ENCODE data around the gene ANO1. TPM values are rescaled to one million over a fixed set of nuclear protein-coding genes. Genes with fewer than 3 reads are reported as not detected.

Gene ANO1
- polyA plus RNA-seq, 2 of the 4 experiments (the other 2 are of a cell fraction) = 0.27 to 0.44 TPM

DNA sequence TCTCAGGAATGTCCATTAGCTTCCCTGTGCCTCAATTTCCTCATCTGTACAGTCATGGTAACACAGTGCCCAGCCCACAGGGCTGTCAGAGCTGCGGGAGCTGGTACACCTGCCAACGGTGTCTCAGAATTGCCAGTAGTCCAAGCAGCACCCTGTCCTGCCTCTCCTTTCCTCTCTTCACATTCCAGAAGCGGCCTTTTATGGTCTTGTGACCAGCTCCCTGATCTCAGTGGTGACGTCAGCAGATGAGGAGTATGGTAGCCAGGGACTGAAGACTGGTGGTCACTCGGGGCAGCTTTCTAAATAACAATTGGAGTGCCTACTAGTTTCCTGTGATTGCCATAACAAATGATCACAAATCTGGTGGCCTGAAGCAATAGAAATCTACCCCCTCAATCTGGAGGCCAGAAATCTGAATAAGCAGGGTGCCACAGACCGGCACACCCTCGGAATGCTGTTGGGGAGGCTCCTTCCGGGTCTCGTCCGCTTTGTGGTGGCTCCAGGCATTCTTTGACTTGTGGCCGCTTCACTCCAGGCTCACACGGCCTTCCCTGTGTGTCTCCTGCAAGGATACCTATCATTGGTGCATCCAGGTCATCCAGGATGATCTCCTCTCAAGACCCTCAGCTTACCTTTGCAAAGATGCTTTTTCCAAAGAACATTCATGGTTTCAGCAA is 127.1 kb downstream of the ANO1 start:
- DNase-seq (ENCODE audit: low read depth in 1 of 2, low spot score in 1 of 2) = no peak
- ATAC-seq = no peak
- 89% methylated on average over 12 of the region's 12 CpGs for WGBS (ENCODE audit: missing lambda C conversion rate)
- peaks cover 30% of the 10 kb centered on the region for H3K4me1 ChIP-seq
- H3K27ac ChIP-seq = peak overlapping the region in 1 of 2 experiments; percentile 97; a peak in 2 of 6 replicates
- H3K4me2 ChIP-seq = peak overlapping the region; percentile 92
- H3K4me3 ChIP-seq = peak overlapping the region; percentile 96; the same call in 1 of the 3 replicates
- H3K9me3 ChIP-seq = no peaks in the 10 kb centered on the region
- FAIRE-seq = no peak
- POLR2A ChIA-PET = interaction anchor here (1.1 to 1.4 kb wide), 2 partner anchors 23 to 66 kb away, joined by 3 to 7 read pairs; partner anchors contain the start of gene PPFIA1
- CTCF ChIA-PET = interaction anchor here (1.0 to 16.0 kb wide), 8 partner anchors 9 to 293 kb away, joined by 3 to 233 read pairs (median 6); no protein-coding TSS in a partner anchor
- TF ChIP-seq CEBPB (IDR thresholded peaks at IDR 0.05) (no peak), JUN (IDR thresholded peaks at IDR 0.05) (0 out of 5 replicates have a peak, but pooled peaks of 1 of the 2 experiments have one; percentile 26)

DNA sequence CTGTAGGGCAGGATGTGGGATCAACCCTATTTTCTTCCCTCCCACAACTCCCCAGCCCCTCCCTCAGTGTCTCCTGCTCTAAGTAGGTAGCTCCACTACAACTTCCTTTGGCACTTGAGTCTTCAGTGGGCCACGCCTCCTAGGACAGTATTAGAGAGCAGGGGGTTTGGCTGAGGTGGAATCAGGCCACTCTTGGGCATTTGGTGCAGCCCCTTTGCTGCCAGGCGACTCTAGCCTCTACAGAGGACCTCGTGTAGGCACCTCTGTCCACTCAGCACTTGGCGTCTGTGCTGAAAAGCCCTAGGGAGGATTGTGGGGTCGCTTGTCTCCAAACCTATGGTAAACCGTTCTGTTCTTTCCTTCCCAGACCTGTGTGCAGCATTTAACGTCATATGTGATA is 127.6 kb downstream of the ANO1 start:
- Histone ChIP-seq H3K4me3 (no peak overlapping the region), H3K4me1 (peaks cover 32% of the 10 kb centered on the region), H3K4me2 (no peak overlapping the region), H3K9me3 (no peaks in the 10 kb centered on the region), H3K27ac (no peak overlapping the region)
- no peak for ATAC-seq
- TF ChIP-seq FOSB (CRISPR knock-in tag; IDR thresholded peaks at IDR 0.05) (no peak), SMC3 (IDR thresholded peaks at IDR 0.05) (no peak), HDAC2 (IDR thresholded peaks at IDR 0.05) (no peak), PBX3 (IDR thresholded peaks at IDR 0.05) (no peak), SREBF2 (IDR thresholded peaks at IDR 0.05) (no peak), CEBPB (IDR thresholded peaks at IDR 0.05) (no peak), ELK1 (IDR thresholded peaks at IDR 0.05; ENCODE audit: low read depth, low read length) (no peak), BHLHE40 (IDR thresholded peaks at IDR 0.05; ENCODE audit: low read depth, low read length) (no peak), ZC3H11A (IDR thresholded peaks at IDR 0.05) (no peak), ZSCAN20 (CRISPR knock-in tag; IDR thresholded peaks at IDR 0.05) (no peak), PHF8 (IDR thresholded peaks at IDR 0.05; ENCODE audit: borderline replicate concordance, low read depth) (no peak), CHD2 (IDR thresholded peaks at IDR 0.05; ENCODE audit: low read length, partially characterized antibody) (no peak), JUNB (IDR thresholded peaks at IDR 0.05) (no peak), EHF (CRISPR knock-in tag; IDR thresholded peaks at IDR 0.05) (no peak), KDM1A (IDR thresholded peaks at IDR 0.05; ENCODE audit: low read depth) (no peak)
- TF ChIP-seq, protein P1, sequence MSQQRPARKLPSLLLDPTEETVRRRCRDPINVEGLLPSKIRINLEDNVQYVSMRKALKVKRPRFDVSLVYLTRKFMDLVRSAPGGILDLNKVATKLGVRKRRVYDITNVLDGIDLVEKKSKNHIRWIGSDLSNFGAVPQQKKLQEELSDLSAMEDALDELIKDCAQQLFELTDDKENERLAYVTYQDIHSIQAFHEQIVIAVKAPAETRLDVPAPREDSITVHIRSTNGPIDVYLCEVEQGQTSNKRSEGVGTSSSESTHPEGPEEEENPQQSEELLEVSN (IDR thresholded peaks at IDR 0.05; ENCODE audit: borderline replicate concordance, low read depth) = no peak
- DNase-seq (ENCODE audit: low read depth in 1 of 2, low spot score in 1 of 2) = no peak
- CTCF ChIA-PET = interaction anchor here (1.1 to 16.0 kb wide), 7 partner anchors 10 to 294 kb away, joined by 3 to 233 read pairs (median 6); no protein-coding TSS in a partner anchor
- FAIRE-seq = no peak
- POLR2A ChIA-PET = interaction anchor here (1.4 kb wide), 1 partner anchor 22 kb away, joined by 3 read pairs; no protein-coding TSS in a partner anchor
- 90% methylated on average over 7 of the region's 7 CpGs for WGBS (ENCODE audit: missing lambda C conversion rate)

DNA sequence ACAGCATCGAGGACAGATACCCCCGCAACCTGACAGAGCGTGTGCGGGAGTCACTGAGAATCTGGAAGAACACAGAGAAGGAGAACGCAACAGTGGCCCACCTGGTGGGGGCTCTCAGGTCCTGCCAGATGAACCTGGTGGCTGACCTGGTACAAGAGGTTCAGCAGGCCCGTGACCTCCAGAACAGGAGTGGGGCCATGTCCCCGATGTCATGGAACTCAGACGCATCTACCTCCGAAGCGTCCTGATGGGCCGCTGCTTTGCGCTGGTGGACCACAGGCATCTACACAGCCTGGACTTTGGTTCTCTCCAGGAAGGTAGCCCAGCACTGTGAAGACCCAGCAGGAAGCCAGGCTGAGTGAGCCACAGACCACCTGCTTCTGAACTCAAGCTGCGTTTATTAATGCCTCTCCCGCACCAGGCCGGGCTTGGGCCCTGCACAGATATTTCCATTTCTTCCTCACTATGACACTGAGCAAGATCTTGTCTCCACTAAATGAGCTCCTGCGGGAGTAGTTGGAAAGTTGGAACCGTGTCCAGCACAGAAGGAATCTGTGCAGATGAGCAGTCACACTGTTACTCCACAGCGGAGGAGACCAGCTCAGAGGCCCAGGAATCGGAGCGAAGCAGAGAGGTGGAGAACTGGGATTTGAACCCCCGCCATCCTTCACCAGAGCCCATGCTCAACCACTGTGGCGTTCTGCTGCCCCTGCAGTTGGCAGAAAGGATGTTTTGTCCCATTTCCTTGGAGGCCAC is 128.3 kb downstream of the ANO1 start:
- no peak overlapping the region for H3K4me2 ChIP-seq
- no peak for ATAC-seq
- no peak overlapping the region for H3K4me3 ChIP-seq
- CTCF ChIA-PET = interaction anchor here (0.7 to 16.0 kb wide), 7 partner anchors 10 to 294 kb away, joined by 3 to 233 read pairs (median 8); no protein-coding TSS in a partner anchor
- no peak overlapping the region for H3K27ac ChIP-seq
- FAIRE-seq = no peak
- POLR2A ChIA-PET = no interaction called here
- DNase-seq (ENCODE audit: low read depth in 1 of 2, low spot score in 1 of 2) = no peak
- peaks cover 32% of the 10 kb centered on the region for H3K4me1 ChIP-seq
- H3K9me3 ChIP-seq = no peaks in the 10 kb centered on the region
- WGBS (ENCODE audit: missing lambda C conversion rate) = 95% methylated on average over 22 of the region's 22 CpGs
- TF ChIP-seq, protein P2, sequence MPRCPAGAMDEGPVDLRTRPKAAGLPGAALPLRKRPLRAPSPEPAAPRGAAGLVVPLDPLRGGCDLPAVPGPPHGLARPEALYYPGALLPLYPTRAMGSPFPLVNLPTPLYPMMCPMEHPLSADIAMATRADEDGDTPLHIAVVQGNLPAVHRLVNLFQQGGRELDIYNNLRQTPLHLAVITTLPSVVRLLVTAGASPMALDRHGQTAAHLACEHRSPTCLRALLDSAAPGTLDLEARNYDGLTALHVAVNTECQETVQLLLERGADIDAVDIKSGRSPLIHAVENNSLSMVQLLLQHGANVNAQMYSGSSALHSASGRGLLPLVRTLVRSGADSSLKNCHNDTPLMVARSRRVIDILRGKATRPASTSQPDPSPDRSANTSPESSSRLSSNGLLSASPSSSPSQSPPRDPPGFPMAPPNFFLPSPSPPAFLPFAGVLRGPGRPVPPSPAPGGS (IDR thresholded peaks at IDR 0.05) = no peak
- TF ChIP-seq HOXB13 (CRISPR knock-in tag; IDR thresholded peaks at IDR 0.05; ENCODE audit: low read depth) (no peak), NR3C1 (IDR thresholded peaks at IDR 0.05) (no peak), ESRRA (IDR thresholded peaks at IDR 0.05; ENCODE audit: borderline replicate concordance, low read length) (no peak), HOXB5 (CRISPR knock-in tag; IDR thresholded peaks at IDR 0.05) (no peak), CBX2 (IDR thresholded peaks at IDR 0.05; ENCODE audit: borderline replicate concordance, low read depth) (no peak), MAFK (IDR thresholded peaks at IDR 0.05; ENCODE audit: partially characterized antibody) (no peak), FOXS1 (CRISPR knock-in tag; IDR thresholded peaks at IDR 0.05) (no peak), KDM5A (IDR thresholded peaks at IDR 0.05) (no peak), RARB (CRISPR knock-in tag; IDR thresholded peaks at IDR 0.05) (no peak)

Measured in A549 (cell line).